ENCODE data around the gene FADS2. TPM values are rescaled to one million over a fixed set of nuclear protein-coding genes. Genes with fewer than 3 reads are reported as not detected.

FADS2 gene
- total RNA-seq, 1 experiment from 2014 or later: not detected

DNA sequence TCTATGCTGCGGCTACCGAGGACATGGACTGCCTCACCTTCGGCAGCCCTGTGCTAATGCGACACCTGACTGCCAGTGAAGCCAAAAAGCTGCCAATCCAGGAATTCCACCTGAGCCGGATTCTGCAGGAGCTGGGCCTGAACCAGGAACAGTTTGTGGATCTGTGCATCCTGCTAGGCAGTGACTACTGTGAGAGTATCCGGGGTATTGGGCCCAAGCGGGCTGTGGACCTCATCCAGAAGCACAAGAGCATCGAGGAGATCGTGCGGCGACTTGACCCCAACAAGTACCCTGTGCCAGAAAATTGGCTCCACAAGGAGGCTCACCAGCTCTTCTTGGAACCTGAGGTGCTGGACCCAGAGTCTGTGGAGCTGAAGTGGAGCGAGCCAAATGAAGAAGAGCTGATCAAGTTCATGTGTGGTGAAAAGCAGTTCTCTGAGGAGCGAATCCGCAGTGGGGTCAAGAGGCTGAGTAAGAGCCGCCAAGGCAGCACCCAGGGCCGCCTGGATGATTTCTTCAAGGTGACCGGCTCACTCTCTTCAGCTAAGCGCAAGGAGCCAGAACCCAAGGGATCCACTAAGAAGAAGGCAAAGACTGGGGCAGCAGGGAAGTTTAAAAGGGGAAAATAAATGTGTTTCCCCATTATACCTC, 32.1 kb upstream of the FADS2 start:
- no peak for DNase-seq (ENCODE audit: low spot score)

DNA sequence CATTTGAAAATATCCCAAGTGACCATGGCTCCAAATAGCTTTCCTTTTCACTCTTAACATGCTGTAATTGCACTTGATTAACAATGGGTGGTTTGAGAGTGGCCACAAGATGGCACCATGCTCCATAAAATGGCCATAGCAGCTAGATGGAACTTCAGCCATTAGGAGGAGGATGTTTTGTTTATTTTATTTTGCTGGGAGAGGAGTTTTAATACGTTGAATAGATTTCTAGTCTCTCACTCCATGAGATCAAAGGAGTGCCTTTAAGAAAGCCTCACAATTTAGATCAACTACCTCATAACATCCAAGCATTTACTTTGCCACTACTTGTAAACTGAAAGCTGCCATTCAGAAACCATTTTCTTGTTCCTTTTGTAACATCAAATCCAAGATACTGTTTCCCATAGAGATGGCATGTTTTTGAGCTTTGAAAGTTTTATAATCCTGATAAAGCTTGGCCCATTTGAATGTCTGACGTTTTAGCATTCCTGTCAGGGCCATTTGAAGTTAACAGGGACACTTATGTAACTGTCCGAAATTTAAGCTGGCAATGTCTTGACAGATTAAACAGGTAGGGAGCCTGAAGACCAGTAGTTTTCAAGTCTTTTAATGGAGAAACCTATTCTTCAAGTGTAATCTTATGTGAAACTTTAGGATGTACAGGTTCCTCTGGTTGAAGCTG, 30.7 kb upstream of the FADS2 start:
- DNase-seq (ENCODE audit: low spot score): peak; percentile 92

DNA sequence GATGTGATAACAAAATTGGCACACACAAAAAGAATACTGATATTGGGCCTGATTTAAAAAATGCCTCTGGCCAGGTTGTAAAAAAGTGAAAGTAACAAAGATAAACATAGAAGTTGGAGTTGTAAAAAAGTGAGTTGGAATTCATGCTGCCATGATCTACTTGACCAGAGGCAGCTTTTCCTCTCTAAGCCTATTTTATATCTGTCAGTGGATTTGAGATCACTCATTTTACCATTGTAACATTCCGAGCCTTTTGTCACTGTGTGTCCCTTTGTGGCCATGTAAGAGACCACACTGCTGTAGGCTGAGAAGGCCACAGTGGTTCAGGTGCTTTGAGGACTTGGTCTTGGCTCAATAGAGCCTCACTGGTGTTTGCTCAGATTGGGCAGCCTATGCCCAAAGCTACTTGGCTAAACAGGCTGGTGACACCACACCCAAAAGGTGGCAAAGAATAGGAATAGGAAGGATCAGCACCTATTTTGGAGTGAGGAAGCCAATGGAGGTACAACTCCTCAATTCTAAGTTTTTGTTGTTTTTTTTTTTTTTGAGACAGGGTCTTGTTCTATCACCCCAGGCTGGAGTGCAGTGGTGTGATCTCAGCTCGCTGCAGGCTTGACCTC, 28.3 kb upstream of the FADS2 start:
- no peak for DNase-seq (ENCODE audit: low spot score)

DNA sequence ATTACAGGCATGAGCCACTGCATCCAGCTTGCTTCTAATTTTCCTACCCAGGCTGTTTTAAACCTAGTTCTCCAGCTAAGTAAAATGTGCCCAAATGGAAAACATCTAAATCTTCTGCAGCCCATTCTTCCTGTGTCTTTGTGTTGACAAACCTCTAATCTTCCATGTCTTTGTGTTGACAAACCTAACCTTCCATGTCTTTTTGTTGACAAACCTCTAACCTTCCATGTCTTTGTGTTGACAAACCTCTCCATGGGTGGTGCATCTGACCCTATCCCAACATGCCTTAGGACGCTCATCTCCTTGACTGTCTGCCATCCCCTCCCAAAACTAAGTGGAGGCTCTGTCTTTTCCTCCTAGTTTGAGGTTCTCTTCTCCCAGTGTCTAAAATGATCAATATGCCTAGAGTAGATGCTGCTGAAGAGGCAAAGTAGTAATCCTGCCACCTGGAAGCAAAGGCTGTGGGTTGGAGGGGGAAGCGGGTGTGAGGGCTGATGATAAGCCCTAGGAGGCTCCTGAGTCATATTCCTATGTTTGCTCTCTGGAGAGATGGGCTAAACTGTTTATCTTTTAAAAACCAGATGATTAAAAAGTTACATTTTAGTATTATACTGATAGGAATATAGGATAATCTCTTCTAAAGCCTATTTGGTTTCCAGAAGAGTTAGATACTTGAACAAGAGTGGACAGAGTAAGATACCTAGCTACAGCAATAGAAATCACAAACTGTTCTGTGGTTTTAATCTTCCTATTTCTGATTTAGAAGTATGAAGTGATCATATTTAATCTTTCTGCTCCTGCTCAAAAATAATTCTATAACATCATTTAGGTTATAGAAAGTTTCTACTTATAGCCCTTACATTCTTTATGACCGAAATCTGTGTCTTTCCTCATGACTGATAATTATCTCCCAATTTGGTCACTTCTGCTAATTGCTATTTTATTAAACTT, 27.5 kb upstream of the FADS2 start:
- DNase-seq (ENCODE audit: low spot score): no peak

DNA sequence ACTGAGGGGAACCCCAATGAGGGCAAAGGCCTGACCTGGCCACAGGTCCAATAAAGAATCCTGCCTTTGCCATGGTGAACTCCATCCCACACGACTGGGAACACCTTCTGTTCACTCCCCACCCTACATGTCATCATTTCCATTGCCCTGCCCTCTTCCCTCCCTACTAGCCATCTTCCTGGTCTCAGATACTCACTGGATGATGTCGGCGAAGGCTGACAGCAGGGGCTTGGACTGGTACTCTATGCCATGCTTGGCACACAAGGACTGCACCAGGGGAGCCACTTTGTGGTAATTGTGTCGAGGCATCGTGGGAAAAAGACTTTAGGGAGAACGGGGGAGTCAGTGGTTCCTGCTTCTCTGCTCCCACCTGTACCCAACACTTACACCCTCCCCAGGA, 25.5 kb upstream of the FADS2 start:
- no peak for DNase-seq (ENCODE audit: low spot score)

DNA sequence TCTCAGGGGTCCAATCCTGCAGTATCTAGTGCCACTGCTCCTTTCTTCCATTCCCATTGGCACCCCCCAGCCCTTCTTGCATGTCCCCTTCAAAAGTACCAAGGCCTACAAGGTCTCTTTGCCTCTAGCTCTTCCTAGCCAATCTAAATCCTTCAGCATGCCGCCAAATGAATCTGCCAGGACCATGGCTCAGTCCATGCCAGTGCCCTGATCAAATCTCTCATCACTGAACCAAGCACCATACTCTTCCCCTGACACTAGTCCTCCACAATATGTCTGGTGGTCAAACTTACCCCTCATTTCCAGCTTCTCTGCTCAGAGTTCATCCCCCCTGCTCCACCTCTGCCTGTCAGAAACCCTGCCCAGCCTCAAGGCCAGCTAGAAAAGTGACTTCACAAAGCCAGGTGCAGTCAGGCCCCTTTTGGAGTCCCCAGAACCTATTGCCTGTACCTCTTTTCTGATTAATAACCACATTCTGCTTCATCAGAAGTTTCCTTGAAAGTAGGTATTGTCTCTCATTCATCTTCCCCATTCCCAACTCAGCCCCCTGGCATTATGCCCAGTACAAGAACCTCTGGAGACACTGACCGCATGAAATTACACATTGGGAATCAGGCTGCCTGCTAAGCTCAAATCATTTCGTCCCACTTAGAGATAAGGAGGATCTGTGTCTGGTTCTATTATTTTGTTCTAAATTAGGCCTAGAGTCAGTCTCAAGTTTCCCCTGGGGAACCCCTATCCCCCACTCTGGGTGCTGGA, 24.0 kb upstream of the FADS2 start:
- DNase-seq (ENCODE audit: low spot score): no peak

DNA sequence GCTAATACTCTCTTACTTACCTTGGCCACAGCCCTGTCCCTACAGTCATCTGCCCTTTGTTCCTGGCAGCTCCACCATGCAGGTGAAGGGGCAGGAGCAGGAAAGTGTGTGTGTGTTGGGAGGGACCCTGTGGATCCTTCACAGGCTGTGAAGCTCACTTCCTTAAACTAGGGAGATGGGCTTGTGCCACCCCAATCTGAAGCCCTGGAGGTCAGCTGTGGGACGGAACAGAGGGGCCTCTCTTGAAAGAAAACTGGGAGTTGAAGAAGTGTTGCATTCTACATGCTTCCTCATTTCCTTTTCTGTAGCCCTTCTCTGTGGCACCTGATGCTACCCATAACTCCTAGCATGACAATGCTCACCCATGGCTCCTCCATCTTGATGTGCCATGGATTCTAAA, 23.0 kb upstream of the FADS2 start:
- no peak for DNase-seq (ENCODE audit: low spot score)

DNA sequence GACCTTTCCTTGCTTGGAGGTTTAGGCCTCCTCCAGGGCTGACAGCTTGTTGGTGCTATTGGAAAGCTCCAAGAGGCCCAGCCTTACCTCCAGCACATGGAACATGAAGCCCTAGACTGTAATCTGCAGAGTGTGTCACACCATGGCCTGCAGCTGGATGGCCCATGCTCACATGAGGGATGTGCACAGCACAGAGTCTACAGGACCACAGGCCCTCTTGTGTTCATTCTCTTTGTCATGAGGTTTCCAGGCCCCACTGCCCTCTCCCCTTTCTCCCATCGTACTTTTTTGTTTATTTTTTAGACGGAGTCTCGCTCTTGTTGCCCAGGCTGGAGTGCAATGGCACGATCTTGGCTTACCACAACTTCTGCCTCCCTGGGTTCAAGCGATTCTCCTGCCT, 21.3 kb upstream of the FADS2 start:
- no peak for DNase-seq (ENCODE audit: low spot score)

DNA sequence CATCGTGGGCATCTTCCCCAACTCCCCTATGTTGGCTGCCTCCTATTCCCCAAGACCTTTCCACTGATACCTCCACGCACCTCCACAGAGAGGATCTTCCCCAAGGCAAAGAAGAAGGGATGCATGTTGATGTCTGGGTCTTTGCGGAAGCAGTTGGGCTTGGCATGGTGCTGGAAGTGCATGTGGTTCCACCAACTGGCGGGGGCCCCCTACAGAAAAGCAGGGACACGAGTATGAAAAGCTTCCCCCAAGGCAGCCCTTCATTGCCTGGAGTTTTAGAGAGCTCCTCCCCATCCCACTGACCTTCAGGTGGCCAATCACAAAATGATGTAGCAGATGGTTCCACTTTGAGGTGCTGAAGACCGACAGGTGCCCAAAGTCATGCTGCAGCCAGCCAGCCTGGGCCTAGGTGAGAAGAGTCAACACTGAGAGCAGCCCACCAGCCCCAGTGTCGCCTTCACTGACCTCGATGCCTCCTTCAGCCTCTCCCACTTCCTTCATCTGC, 17.4 kb upstream of the FADS2 start:
- no peak for DNase-seq (ENCODE audit: low spot score)

DNA sequence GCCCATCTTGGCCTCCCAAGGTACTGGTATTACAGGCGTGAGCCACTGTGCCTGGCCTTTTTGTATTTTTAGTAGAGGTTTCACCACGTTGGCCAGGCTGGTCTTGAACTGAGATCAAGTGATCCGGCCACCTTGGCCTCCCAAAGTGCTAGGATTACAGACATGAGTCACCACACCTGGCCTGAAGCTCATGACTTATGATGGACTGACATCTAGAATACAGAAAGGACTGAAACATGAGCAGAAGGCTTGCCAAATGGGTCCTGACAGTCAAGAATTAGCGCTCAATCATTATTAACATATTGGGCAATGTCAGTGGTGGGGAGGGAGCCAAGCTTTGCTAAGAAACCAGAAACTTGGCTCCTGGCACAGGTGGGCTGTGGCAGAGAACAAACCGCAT, 16.3 kb upstream of the FADS2 start:
- DNase-seq (ENCODE audit: low spot score): no peak

DNA sequence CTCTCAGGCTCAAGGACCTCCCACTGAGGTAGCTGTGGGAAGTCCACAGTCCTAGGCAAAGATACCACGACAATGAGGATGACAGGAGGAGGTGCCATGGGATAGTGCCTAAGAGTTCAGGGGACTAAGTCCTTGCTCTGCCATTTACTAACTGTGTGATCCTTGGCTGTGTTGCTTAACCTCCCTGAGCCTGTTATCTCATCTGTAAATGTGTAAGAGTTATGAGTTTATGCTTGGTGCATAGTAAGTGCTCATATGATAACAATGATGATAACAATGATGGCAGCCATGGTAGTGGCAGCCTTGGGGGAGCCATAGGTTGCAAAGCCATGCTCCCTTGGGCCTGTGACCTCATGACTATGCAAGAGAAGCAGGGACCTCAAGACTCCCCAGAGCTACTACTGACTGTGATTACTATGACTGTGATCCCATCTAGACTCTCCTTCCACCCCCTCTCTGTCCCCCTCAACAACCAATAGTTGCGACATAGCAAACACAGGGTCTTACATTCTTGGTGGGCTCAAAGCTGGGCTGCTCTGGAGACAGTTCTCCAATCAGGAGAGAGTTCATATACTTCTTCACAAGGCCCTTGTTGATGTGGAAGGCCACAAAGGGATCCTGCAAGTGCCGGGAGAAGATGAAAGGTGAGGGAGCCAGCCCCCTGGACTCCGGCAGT, 15.2 kb upstream of the FADS2 start:
- DNase-seq (ENCODE audit: low spot score): no peak

DNA sequence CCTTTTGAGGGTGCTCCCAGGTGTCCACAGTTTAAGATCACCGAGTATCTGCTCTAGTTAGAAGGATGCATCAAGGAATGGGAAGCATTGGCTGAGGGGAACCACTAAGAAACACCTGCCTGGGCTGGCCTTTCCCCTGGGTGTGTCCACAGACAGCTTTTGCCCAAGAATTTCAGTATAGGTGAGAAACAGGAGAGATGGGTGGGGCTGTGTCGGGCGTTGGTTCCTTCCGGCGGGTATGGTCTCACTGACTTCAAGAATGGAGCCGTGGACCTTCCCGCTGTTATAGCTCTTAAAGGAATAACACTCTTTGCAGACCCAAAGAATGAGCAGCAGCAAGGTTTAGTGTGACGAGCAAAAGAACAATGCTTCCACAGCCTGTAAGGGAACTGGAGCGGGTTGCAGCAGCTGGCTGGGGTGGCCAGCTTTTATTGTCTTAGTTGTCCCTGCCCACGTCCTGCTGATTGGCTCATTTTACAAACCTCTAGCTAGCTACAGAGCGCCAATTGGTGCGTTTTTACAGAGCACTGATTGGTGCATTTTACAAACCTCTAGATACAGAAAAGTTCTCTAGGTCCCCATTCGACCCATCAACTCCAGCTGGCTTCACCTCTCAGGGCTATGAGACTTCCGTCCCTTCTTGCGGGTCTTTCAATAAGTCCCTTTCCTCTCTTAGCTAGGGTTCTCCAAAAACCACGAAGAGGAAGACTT, 13.7 kb upstream of the FADS2 start:
- DNase-seq (ENCODE audit: low spot score): peak; percentile 52

DNA sequence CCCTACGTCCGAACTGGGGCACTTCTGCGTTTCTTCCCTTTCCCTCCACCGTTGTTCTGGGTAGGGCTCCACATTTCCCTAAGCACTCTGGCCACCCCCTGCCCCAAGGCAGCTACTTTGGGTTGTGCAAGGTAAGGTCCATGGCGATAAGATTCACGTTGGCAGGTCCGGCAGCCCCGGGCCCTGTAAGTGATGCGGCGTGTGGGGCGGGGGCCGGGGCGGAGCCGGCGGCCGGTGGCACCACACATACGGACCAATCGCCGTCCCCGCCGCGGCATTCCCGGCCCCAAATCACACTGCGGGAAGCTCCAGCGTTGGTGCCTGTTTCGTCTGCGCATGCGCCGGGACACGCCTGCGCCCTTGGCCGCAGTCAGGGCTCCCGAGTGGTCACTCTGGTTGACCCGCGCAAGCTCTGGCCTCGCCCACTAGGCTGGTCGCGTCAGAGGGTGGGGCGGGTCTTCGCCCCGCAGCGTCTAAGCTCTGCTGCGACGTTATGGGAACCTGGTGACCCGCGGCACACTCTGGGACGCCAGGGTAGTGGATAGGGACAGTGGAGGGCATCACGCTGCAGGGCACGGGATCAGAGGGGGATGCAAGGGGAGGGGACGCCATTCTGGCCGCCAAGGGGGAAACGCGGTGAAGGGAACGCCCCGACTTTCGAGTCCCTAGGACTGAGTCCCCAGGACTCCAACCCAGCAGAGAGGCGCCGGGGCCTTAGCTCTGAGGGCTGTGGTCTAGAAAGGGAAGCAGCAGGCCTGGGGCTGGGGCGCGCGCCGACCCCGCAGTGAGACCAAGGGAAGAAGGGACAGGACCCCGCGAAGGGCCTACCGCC, 12.9 kb upstream of the FADS2 start:
- DNase-seq (ENCODE audit: low spot score): peak; percentile 89

DNA sequence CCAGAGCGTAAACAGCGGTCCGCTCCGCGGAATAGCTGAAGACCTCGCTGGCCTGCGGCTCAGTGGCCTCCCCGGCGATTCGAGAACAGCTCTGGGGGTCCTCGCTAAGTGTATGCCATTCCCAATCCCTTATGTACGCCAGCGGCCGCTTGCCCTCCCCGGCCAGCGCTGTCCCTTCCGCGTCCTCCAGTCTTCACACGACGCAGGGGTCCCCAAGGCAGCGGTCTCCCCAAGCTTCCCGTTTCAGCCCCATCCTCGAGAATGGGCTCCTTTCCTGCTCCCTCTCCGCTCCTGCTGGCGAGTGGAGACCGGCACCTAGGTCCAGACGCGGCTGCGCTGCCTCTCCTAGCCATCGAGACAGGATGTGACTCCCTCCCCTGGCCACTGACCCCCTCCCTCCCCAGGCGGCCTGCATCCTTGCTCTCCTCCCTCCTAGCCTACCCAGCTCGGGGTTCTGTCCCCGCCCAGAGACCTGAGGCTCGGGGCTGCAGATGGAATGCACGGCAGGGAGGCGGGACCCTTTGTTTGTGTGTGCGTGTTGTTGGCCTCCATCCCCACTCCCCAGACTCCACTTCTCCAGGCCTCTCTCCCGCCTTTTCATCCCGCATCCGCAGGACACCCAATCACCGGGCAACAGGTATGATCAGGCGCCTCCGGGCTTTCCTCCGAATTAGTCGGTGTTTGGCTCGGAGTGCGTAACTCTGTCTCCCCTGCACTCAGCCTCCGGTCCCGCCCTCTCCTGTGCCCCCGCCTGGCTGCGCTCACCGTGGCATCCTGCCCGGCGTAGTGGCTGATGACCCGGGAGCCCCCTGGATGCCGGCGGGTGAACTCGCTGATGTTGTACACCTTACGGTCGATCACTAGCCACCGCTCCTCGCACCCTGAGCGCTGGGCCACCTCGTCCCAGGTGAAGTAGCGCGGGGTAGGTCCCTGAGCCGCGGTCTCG, 12.0 kb upstream of the FADS2 start:
- DNase-seq (ENCODE audit: low spot score): no peak

DNA sequence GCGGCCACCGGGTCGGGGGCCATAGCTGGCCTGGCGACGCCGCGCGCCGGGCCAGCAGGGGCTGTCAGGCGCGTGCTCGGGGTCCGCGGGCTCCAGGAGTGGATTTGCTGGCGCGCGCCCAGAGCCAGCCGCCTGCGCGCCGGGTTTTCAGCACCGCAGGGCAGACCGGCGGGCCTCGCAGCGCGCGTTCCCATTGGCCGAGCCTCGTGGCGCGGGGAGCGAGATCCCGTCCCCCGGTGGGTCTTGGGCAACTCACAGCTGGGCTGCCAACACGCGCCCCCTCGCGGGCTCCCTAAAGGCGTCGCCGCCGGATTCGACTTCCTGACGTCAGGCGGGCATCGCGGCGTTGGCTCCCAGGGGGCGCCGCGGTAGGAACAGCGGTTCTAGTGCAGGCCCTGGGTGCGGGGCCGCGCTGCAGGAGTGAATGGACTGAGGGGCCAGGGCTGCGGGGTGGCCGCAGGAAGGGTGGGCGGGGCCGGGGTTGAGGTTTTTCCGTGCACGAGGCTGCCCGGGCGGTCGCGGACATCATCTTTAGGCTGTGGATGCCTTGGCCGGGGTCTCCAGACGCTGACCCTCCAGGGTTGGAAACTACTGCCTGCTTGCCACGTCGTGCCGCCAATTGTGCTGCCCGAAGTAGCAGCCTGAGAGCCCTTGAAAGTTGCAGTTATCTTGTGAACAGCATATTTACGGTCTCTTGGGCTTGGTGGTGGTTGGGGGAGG, 11.2 kb upstream of the FADS2 start, which contains the start of gene FADS1:
Gene FADS1, minus strand, starts transcription at position 268 of the 720 bp plus-strand sequence. Its CDS starts 74 bp downstream, at position 194.
- no peak for DNase-seq (ENCODE audit: low spot score)

DNA sequence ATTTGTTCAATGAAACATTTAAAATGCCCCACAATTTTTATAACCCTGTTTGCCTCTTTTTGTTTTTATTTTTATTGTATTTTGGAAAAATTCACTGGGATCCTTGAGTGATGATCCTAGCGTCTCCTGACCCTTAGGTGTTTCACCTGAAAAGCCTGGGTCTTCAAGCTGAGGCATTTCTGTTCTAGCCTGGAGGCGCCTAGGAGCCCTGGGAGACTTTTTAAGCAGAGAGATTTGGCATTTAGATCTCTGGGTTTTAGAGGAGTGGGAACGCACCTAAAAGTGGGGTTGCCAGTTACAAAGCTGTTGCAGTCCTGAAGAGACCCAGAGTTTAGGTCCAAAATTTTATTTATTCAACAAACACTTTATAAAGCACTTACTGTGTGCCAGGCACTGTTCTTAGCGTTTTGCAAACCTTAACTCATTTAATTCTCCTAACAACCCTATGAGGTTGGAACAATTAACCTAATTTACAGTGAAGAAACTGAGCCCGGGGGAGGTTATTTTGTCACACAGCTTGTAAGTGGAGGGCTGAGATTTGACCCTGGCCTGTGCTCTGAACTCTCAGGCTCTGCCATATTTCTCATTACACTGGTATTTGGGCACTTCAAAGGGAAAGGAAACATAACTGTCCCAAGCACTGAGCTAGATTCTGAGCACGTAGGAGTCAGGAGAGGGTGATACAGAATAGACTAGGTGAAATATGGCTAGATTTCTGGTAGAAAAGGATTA, 10.5 kb upstream of the FADS2 start:
- DNase-seq (ENCODE audit: low spot score): no peak

Measured in HT-29 (cell line).